Endothelial cell of umbilical vein (primary cell): Measurements from ENCODE around the gene RPL39L. TPM values are rescaled to one million over a fixed set of nuclear protein-coding genes. Genes with fewer than 3 reads are reported as not detected.

Experiments used
- BruUV-seq: library from RNA; stranded (reverse); fragments of 400-500 nt; replicated peaks from 2 replicates; lab custom pipeline; 2021; lab: Mats Ljungman, UMichigan
- CTCF ChIA-PET: fragments of 300-600, 350-600 bp; sonication (Branson Sonifier 250); formaldehyde crosslinking; loops from one replicate; lab custom pipeline; 2021; ENCODE audit warnings: antibody characterized with exemption, inconsistent platforms; lab: Charles Lee
- POLR2A ChIA-PET: fragments of 300-600, 350-600 bp; sonication (Branson Sonifier 250); formaldehyde crosslinking; loops from one replicate; lab custom pipeline; 2021; ENCODE audit warnings: antibody characterized with exemption, inconsistent platforms; lab: Charles Lee
- DNase-seq: peaks from one replicate; pipeline ENCODE4 v3.0.0-alpha.2; 2011; ENCODE audit warnings: low read depth, low spot score
- FAIRE-seq: peaks from 2 replicates; lab custom pipeline; 2011; peaks lifted over from hg19 to GRCh38; lab: Jason Lieb, UNC
- H2AFZ ChIP-seq: 2 replicates; pipeline ENCODE4 v1.6.0; 2012; ENCODE audit warnings: low read depth, low read length, control low read depth, inconsistent platforms
- H3K27ac ChIP-seq: 2 replicates; pipeline ENCODE4 v1.5.1; 2011; ENCODE audit warnings: low read depth, mild to moderate bottlenecking, control low read depth, low read length, moderate library complexity; ENCODE audit not compliant: insufficient read depth
- H3K27me3 ChIP-seq, 2 experiments: 2 replicates each; pipeline versions ENCODE4 v1.6.0 to v1.6.1; 2011; ENCODE audit warnings: low read length in 2 of 2, mixed read lengths in 1 of 2; ENCODE audit not compliant: control insufficient read depth in 2 of 2, insufficient read depth in 2 of 2
- H3K36me3 ChIP-seq, 2 experiments: 2 replicates in 1 of 2; 3 replicates in 1 of 2; pipeline ENCODE4 v1.5.1; 2011; ENCODE audit warnings: low read length in 2 of 2, mild to moderate bottlenecking in 1 of 2, moderate library complexity in 1 of 2; ENCODE audit not compliant: control insufficient read depth in 2 of 2, insufficient read depth in 2 of 2; ENCODE audit errors: extremely low read depth in 1 of 2
- H3K4me1 ChIP-seq: 3 replicates; pipeline ENCODE4 v1.5.1; 2011; ENCODE audit warnings: mild to moderate bottlenecking, low read length; ENCODE audit not compliant: control insufficient read depth, insufficient read depth; ENCODE audit errors: extremely low read depth
- H3K4me2 ChIP-seq: 2 replicates; pipeline ENCODE4 v1.6.1; 2011; ENCODE audit warnings: low read length, control low read depth, mixed read lengths; ENCODE audit not compliant: insufficient read depth
- H3K4me3 ChIP-seq, 3 experiments: fragments of 200-600 bp in 1 of 3; sonication (generic), shearing (Covaris generic) in 1 of 3; replicated peaks in 1 of 3; 2 replicates each; pipeline ENCODE4 v1.5.1; 2011 to 2016; ENCODE audit warnings: control low read depth in 3 of 3, low read length in 3 of 3, mild to moderate bottlenecking in 2 of 3, inconsistent platforms in 1 of 3, low read depth in 1 of 3, moderate library complexity in 1 of 3; ENCODE audit not compliant: insufficient read depth in 1 of 3
- H3K79me2 ChIP-seq: 2 replicates; pipeline ENCODE4 v1.6.0; 2012; ENCODE audit warnings: low read length, inconsistent platforms; ENCODE audit not compliant: control insufficient read depth, insufficient read depth
- H3K9ac ChIP-seq: replicated peaks from 2 replicates; pipeline ENCODE3; 2011; ENCODE audit warnings: low read length, control low read depth; ENCODE audit not compliant: insufficient read depth; ENCODE audit errors: extremely low read depth
- H3K9me1 ChIP-seq: replicated peaks from 3 replicates; pipeline ENCODE4 v1.6.0; 2011; ENCODE audit warnings: mild to moderate bottlenecking, low read length; ENCODE audit not compliant: control insufficient read depth, insufficient read depth; ENCODE audit errors: extremely low read depth
- H3K9me3 ChIP-seq: replicated peaks from 2 replicates; pipeline ENCODE4 v1.5.1; 2012; ENCODE audit warnings: low read length, inconsistent platforms; ENCODE audit not compliant: control insufficient read depth, insufficient read depth
- H4K20me1 ChIP-seq: replicated peaks from 2 replicates; pipeline ENCODE3; 2011; ENCODE audit warnings: mild to moderate bottlenecking, low read length; ENCODE audit not compliant: control insufficient read depth, insufficient read depth; ENCODE audit errors: extremely low read depth
- EZH2 ChIP-seq: IDR thresholded peaks from 2 replicates; pipeline ENCODE4 v1.6.1; 2012; ENCODE audit warnings: borderline replicate concordance, low read depth, mild to moderate bottlenecking, moderate library complexity, low read length, inconsistent platforms; ENCODE audit not compliant: severe bottlenecking
- FOS ChIP-seq: IDR thresholded peaks from 2 replicates; pipeline ENCODE4 v1.6.1; 2011; ENCODE audit warnings: mild to moderate bottlenecking, low read length, moderate library complexity, borderline replicate concordance; ENCODE audit not compliant: insufficient read depth
- GATA2 ChIP-seq: IDR thresholded peaks from 2 replicates; pipeline ENCODE4 v1.7.0; 2011; ENCODE audit warnings: low read depth, mild to moderate bottlenecking, moderate library complexity, mixed read lengths, low read length; ENCODE audit not compliant: insufficient read length, insufficient read depth
- JUN ChIP-seq: IDR thresholded peaks from 2 replicates; pipeline ENCODE4 v1.6.1; 2011; ENCODE audit warnings: borderline replicate concordance, low read depth; ENCODE audit not compliant: insufficient read length, insufficient read depth
- MAX ChIP-seq: IDR thresholded peaks from 2 replicates; pipeline ENCODE4 v1.6.1; 2011; ENCODE audit not compliant: insufficient read depth, insufficient read length
- MYC ChIP-seq: IDR thresholded peaks from one replicate; pipeline ENCODE4 v1.6.1; 2011; ENCODE audit warnings: mild to moderate bottlenecking, low read depth, low read length
- POLR2A ChIP-seq: IDR thresholded peaks from 2 replicates; pipeline ENCODE4 v1.6.1; 2012; ENCODE audit warnings: low read depth, mild to moderate bottlenecking, control low read depth, low read length
- POLR2AphosphoS5 ChIP-seq: IDR thresholded peaks from 2 replicates; pipeline ENCODE4 v1.6.1; 2012; ENCODE audit warnings: low read depth, mild to moderate bottlenecking, control low read depth, low read length, moderate library complexity; ENCODE audit not compliant: insufficient read depth
- dilution Hi-C: fragments of 300-500 bp; cut with MboI; formaldehyde crosslinking; loops from one replicate; pipeline ENCODE4 v1.15.0; 2019; ENCODE audit warnings: low sequenced_read_pairs; ENCODE audit not compliant: extremely low pct_ligation_motif_present
- intact Hi-C: fragments of 100-400 bp; cut with micrococcal nuclease; formaldehyde crosslinking; loops from one replicate; pipeline ENCODE4 v1.10.0; 2022
- polyA plus RNA-seq, 4 experiments: library from polyadenylated mRNA; depleted of rRNA in 3 of 4; stranded (reverse) in 3 of 4; unstranded in 1 of 4; fragments of >200 nt; gene quantifications; 2 replicates each; pipeline versions ENCODE4 v1.2.1 to v1.2.3, GENCODE V29; 2011 to 2012; ENCODE audit warnings: missing spikeins in 1 of 4
- total RNA-seq: library from RNA; stranded (reverse); gene quantifications from 2 replicates; pipeline ENCODE4 v1.2.3, GENCODE V29; 2021
- TF ChIP-seq, protein P1 (sequence below), 2 donors: IDR thresholded peaks; 1 replicate in 1 of 2; 2 replicates in 1 of 2; pipeline ENCODE4 v1.5.1; 2011; ENCODE audit warnings: low read length in 2 of 2, mild to moderate bottlenecking in 2 of 2, moderate library complexity in 2 of 2, control low read depth in 1 of 2, inconsistent platforms in 1 of 2, low read depth in 1 of 2; ENCODE audit not compliant: insufficient read depth in 1 of 2; ENCODE audit errors: extremely low read depth in 1 of 2

RPL39L gene
- total and polyA plus RNA-seq, 2 donors (not counting 3 experiments of a cell fraction or from before 2014, with no cell fraction given): 14.3 to 22.3 TPM

DNA sequence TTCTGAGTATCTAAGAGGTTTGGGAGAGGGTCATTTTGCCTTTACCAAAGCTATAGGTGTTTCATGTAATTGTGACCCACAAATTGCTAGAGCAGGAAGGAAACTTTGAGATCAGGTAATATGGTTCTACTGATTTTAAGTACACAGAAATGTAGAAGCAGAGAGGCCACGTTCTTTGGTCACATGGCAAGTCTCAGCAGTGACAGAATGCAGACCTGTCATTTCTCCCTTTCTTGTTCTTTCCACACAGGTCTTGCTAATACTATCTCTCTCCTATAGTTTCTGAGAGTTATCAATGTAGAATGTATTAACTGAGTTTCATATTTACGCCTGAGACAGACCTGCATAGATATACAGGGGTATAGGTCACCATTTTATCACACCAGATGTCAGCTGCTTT, 47.1 kb upstream of the RPL39L start:
- Histone ChIP-seq H3K9ac (no peak overlapping the region), H3K79me2 (no peaks in the 10 kb centered on the region), H3K9me3 (no peaks in the 10 kb centered on the region), H4K20me1 (no peaks in the 10 kb centered on the region), H3K36me3 (no peaks in the 10 kb centered on the region), H2AFZ (no peak overlapping the region), H3K27me3 (peaks cover 0 to 3% of the 10 kb centered on the region in 2 experiments), H3K4me1 (no peaks in the 10 kb centered on the region), H3K4me3 (no peak overlapping the region), H3K4me2 (no peak overlapping the region), H3K27ac (no peak overlapping the region), H3K9me1 (no peaks in the 10 kb centered on the region)
- TF ChIP-seq MAX (no peak), GATA2 (no peak), POLR2A (no peak), EZH2 (no peak), FOS (no peak), POLR2AphosphoS5 (no peak), JUN (no peak), MYC (no peak)
- TF ChIP-seq, protein P1, sequence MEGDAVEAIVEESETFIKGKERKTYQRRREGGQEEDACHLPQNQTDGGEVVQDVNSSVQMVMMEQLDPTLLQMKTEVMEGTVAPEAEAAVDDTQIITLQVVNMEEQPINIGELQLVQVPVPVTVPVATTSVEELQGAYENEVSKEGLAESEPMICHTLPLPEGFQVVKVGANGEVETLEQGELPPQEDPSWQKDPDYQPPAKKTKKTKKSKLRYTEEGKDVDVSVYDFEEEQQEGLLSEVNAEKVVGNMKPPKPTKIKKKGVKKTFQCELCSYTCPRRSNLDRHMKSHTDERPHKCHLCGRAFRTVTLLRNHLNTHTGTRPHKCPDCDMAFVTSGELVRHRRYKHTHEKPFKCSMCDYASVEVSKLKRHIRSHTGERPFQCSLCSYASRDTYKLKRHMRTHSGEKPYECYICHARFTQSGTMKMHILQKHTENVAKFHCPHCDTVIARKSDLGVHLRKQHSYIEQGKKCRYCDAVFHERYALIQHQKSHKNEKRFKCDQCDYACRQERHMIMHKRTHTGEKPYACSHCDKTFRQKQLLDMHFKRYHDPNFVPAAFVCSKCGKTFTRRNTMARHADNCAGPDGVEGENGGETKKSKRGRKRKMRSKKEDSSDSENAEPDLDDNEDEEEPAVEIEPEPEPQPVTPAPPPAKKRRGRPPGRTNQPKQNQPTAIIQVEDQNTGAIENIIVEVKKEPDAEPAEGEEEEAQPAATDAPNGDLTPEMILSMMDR (IDR thresholded peaks at IDR 0.05; ENCODE audit: extremely low read depth in 1 of 2, insufficient read depth in 1 of 2, low read depth in 1 of 2, low read length in 2 of 2): no peak
- POLR2A ChIA-PET: no interaction called here
- dilution Hi-C loops: no loop called here
- FAIRE-seq (no peak), DNase-seq (no peak)
- CTCF ChIA-PET: interaction anchor here (1.3 kb wide), 1 partner anchor 21 kb away, joined by 5 read pairs; no protein-coding TSS in a partner anchor
- intact Hi-C loops: no loop called here
- no TSS peak for BruUV-seq
